ENCODE measurements around the gene IFI27.

The IFI27 gene

GRCh38 chr14:94101748-94102147 lies 8.8 kb upstream of the IFI27 start:
- in situ Hi-C loops (cut with HindIII; ENCODE audit: low sequenced_read_pairs): no loop called here

GRCh38 chr14:94102768-94103482 lies 7.6 kb upstream of the IFI27 start:
- in situ Hi-C loops (cut with HindIII; ENCODE audit: low sequenced_read_pairs): no loop called here

DNA sequence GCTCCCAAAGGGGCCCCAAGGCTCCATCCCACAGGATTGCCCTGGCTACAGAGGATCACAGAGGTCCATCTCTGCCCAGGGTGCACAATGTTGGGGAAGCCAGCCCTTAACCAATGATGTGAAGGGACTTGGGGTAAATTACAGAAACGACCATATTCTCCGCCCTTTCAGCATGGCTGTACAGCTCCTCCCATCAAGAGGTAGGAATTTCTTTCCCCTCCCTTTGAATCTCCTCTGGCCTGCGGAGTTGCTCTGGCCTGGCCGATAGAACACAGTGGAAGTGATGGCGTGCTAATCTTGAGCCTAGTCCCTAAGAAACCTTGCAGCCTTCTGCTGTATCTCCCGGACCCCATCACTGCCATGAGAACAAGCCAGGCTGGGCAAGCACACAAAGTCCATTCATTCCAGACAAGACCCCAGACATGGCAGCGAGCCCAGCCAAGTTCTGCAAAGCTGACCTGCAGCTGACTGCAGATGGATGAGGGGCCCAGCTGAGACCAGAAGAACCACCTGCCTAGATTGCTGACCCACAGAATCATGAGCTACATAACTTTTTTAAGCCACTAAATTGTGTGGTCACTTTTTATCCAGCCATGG lies 6.9 kb upstream of the IFI27 start:
- in situ Hi-C loops (cut with HindIII; ENCODE audit: low sequenced_read_pairs): no loop called here

DNA sequence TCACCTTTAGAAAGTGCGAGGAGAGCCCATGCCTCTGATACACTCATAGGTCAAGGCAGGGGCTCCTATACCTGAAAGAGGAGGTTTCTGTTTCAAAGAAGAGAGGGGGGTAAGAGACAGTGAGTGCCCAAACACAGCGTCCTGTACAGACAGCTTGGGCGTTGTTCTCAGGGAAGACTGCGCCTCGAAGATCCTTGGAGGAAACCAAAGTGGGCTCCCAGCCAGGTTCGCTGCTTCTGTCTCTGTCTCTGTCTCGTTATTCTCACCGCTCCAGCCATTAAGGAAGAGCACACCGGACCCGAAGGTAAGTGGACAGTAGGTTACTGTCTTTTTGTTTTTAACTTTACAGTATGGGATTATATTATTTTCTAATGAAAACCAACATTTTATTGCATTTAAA lies 5.8 kb upstream of the IFI27 start:
- in situ Hi-C loops (cut with HindIII; ENCODE audit: low sequenced_read_pairs): no loop called here

DNA sequence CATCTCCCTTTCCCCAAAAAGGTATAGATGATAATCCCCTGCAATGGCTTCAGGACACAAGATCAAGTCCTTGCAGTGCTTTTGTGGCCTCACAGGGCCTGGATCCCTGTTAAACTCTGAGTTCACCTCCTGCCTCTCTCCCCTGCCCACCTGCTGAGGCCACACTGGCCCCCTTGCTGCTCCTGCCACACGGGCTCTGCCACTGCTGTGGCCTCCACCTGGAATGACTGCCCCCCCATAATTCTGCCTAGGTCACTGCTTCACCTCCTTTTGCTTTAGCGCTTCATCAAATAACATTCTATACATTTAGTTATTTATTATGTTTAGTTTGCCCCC lies 653 bp upstream of the IFI27 start:
- in situ Hi-C loops (cut with HindIII; ENCODE audit: low sequenced_read_pairs): no loop called here

DNA sequence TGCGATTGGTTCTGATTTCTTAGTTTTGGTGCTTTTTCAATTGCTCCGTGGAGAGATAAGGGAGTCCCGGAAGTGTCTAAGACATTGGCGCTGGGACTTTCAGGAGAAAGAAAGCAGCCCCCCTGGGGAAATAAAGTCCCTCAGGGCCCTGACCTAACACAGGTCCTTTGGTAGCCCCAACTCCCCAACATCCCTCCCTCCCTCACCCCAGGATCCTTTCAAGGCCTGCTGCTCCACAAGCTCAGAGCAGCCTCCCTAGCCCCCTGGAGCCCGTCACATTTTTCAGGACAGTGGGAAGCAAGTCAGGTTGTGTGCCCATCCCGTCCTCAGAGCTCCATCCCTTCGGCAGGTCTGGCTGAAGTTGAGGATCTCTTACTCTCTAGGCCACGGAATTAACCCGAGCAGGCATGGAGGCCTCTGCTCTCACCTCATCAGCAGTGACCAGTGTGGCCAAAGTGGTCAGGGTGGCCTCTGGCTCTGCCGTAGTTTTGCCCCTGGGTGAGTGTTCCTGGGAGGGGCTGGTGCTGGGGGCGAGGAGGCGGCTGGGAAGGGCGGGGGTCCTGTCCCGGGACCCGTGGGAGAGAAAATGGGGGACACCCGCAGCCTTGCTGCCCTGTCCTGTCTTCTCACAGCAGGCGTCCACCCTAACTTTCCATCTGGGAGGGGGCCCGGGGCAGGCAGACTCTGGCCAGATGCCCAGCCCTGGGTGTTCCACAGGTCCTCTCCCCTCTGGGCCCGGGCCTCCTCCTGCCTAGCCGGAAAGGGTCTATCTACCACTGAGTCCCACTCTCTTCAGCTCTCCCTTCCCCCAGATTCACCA lies 950 bp downstream of the IFI27 start:
- in situ Hi-C loops (cut with HindIII; ENCODE audit: low sequenced_read_pairs): no loop called here

DNA sequence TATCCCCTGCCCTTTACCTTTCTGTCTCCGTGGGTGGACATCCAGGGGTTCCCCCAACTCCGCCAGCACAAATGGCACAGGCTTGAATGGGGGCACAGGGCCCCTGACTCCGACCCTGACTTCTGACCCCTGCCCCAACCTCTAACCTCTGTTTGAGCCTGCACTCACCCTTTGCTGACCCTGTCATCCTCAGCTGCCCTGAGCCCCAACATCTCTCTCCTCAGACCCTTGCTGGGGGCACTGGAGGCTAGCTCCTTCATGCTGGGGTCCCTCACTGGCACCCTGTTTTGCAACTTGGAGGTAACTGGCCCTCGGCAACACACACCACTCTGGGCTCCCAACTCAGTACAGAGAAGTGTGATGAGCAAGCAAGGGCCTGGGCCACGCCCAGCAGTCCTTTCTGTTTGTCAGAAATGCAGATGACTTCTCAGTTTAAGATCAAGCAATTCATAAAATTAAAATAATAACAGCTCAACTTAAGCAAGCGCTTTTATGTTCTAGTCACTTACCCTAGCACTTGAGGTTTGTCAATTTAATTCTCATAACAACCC lies 2.1 kb downstream of the IFI27 start:
- in situ Hi-C loops (cut with HindIII; ENCODE audit: low sequenced_read_pairs): no loop called here

GRCh38 chr14:94113073-94113472 lies 2.5 kb downstream of the IFI27 start:
- in situ Hi-C loops (cut with HindIII; ENCODE audit: low sequenced_read_pairs): no loop called here

DNA sequence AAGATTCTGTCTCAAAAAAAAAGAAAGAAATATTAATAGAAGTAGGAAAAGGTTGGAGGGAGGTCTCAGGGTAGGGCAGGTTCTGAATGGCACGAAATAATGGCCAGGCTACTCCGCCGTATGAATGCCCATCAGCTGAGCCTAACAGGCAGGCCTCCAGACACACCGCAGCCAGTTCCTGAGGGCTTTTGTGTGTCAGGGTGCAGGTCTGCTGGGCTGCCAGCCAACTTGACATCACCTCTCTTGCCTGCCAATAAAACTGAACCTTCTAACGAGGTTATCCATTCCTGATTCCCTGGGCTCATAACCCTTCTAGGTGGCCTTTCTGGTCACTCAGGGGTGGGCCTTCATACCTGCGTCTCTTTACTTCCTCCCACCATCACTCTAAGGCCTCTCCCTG lies 3.0 kb downstream of the IFI27 start:
- in situ Hi-C loops (cut with HindIII; ENCODE audit: low sequenced_read_pairs): no loop called here

GRCh38 chr14:94113908-94114588 lies 3.5 kb downstream of the IFI27 start:
- in situ Hi-C loops (cut with HindIII; ENCODE audit: low sequenced_read_pairs): no loop called here

DNA sequence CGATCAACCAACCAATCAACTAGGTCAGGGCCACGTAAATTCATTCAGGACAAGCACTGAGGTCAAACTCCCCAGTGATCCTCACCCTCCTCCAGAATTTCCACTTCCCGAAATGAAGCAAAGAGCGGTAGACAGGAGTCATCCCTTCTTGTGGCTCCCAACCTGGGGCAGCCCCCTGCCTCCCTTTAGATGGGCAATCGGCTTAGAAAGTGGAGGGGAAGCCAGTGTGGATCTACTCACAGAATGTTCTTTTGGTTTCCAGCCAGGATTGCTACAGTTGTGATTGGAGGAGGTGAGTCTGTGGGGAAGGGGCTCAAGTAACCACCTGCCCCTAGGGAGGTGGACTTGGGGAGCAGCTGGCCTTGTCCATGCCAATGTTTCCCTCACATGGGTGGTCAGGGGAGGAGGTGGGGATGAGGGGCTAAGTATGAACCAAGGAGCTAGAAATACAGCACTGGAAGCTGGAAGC lies 4.1 kb downstream of the IFI27 start:
- in situ Hi-C loops (cut with HindIII; ENCODE audit: low sequenced_read_pairs): no loop called here

GRCh38 chr14:94115058-94115591 lies 4.6 kb downstream of the IFI27 start:
- in situ Hi-C loops (cut with HindIII; ENCODE audit: low sequenced_read_pairs): no loop called here

DNA sequence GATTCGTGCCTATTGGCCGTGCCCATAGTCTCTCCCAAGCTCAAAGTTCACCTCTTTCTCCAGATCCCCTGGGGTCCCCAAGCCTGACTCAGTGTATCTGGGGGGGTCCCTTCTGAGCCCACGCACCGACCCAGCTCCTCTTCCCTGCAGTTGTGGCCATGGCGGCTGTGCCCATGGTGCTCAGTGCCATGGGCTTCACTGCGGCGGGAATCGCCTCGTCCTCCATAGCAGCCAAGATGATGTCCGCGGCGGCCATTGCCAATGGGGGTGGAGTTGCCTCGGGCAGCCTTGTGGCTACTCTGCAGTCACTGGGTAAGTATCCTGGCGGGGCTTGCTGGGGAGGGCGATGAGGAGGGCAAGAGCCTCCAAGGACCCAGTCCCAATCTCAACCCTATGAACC lies 5.1 kb downstream of the IFI27 start:
- in situ Hi-C loops (cut with HindIII; ENCODE audit: low sequenced_read_pairs): no loop called here

DNA sequence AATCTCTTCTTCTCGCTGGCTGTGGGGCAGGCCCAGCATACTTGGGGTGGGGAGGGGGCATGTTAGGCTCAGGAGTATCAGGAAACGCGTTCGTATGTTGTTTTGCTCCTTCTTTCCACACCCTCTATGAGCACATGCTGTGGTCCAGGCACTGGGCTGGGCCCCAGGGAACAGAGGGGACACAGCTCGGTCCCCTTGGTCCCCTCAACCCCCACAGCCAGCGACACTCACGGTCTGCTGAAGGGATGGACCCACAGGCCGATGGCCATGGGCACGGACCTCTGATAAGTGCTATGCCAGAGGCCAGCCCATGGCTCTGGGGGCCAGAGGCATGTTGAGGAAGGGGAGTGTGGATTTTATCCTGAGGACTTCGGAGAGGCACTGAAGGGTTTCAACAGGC lies 6.2 kb downstream of the IFI27 start:
- in situ Hi-C loops (cut with HindIII; ENCODE audit: low sequenced_read_pairs): no loop called here

- in situ Hi-C loops (cut with HindIII; ENCODE audit: low sequenced_read_pairs): no loop called here
Measured at GRCh38 chr14:94117856-94118255, 7.3 kb downstream of the IFI27 start.

DNA sequence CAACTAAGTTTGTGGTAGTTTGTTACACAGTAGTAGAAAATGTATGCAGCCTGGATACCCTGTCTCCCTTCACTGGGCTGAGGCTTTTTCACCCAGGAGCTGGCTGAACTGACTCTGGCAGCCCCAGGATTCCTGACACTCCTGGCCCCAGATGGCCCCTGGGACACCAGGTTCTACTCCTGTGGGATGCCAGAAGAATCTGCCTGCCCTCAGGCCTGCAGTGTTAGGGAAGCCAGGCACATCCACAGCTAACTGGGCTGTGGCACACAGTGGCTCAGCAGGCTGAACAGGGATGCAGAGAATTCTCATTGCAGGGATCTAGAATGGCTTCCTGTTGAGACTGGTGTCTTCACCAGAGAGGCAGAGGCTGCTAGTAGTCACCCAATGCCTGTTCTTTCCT lies 8.5 kb downstream of the IFI27 start:
- in situ Hi-C loops (cut with HindIII; ENCODE audit: low sequenced_read_pairs): no loop called here

DNA sequence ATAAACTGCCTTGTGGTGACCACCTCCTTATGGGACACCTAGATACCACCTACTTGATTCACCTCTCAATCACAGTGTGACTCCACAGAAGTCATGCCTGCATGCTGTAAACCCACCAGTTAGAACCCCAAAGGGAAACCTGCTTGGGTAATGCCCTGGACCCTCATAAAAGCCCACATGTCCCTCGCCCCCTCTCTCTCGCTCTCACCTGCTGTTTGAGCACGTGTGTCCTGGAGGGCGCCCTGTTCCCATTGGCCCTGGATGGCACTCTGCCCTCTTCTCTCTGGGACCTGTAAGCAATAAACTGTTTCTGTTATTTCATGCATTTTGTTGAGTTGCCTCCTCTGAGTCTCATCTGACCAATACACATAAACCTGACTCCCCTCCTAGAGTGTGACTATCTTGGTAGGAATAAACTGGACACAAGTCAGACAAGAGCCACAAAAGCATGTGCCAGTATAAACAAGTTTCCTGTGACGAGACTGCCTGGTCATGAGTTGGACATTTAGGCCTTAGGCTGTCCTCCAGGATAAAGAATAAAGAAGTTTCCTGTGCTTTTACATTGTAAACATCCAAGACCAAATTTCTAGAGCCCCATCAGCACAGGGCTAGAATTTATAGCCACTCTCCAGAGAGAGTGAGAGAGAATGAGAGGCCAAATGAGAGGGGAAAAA lies 10.3 kb downstream of the IFI27 start:
- in situ Hi-C loops (cut with HindIII; ENCODE audit: low sequenced_read_pairs): loop anchor here (5.0 kb wide), 1 partner anchor 104 kb away; no protein-coding TSS in a partner anchor

- in situ Hi-C loops (cut with HindIII; ENCODE audit: low sequenced_read_pairs): loop anchor here (5.0 kb wide), 1 partner anchor 104 kb away; no protein-coding TSS in a partner anchor
Measured at GRCh38 chr14:94121485-94121884, 10.9 kb downstream of the IFI27 start.

DNA sequence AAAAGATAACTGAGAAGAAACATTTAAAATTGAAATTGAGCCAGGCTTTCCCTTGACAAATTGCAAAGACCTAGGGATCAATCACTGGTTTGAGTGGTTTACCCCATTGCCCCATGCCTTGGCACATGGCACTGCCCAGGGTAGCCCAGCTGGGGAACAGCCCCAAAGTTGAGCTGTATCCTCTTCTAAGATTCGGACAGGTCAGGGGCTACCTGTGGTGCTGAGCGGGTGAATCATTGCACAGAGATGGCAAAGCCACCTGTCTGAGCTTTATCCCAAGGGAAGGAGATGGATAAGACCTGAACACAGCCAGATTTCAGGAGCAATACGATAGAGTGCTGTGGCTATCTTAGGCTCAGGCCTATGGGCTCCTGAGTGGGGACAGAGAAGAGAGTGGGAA lies 11.9 kb downstream of the IFI27 start:
- in situ Hi-C loops (cut with HindIII; ENCODE audit: low sequenced_read_pairs): loop anchor here (5.0 kb wide), 1 partner anchor 105 kb away; no protein-coding TSS in a partner anchor

- in situ Hi-C loops (cut with HindIII; ENCODE audit: low sequenced_read_pairs): loop anchor here (5.0 kb wide), 1 partner anchor 106 kb away; no protein-coding TSS in a partner anchor
Measured at GRCh38 chr14:94123296-94123695, 12.8 kb downstream of the IFI27 start.
